Measurements from ENCODE around the gene CIC. TPM values are rescaled to one million over a fixed set of nuclear protein-coding genes. Genes with fewer than 3 reads are reported as not detected.

Gene CIC
- total and polyA plus RNA-seq, 9 of the 15 experiments (the other 6 are each of a cell fraction or from before 2014, with no cell fraction given) = 0.07 to 44.7 (median 8.6) TPM

GRCh38 chr19:42284591-42285341, 15.7 kb downstream of the CIC start (continued):
- TF ChIP-seq NRF1 (conservative IDR thresholded peaks at IDR 0.05 in 1 of 2, IDR thresholded peaks at IDR 0.05 in 1 of 2) (0 out of 4 replicates have a peak, but pooled peaks of 1 of the 2 experiments have one; percentile 8), TFAP4 (CRISPR knock-in tag; IDR thresholded peaks at IDR 0.05; ENCODE audit: borderline replicate concordance) (peak; percentile 36; the same call in 1 of the 2 replicates), TCF15 (CRISPR knock-in tag; IDR thresholded peaks at IDR 0.05) (no peak), ARID2 (IDR thresholded peaks at IDR 0.05) (peak; percentile 7; the same call in 1 of the 2 replicates), NKRF (IDR thresholded peaks at IDR 0.05; ENCODE audit: borderline replicate concordance) (0 out of 2 replicates have a peak, but pooled peaks have one; percentile 67), MAZ (CRISPR knock-in tag; conservative IDR thresholded peaks at IDR 0.05 in 1 of 2, IDR thresholded peaks at IDR 0.05 in 1 of 2) (no peak; a peak in 1 of 4 replicates), DMBX1 (CRISPR knock-in tag; IDR thresholded peaks at IDR 0.05; ENCODE audit: borderline replicate concordance) (no peak), RBM22 (IDR thresholded peaks at IDR 0.05; ENCODE audit: low read depth, low read length, poor library complexity, severe bottlenecking) (peak; percentile 37), ZNF76 (CRISPR knock-in tag; IDR thresholded peaks at IDR 0.05; ENCODE audit: borderline replicate concordance) (0 out of 2 replicates have a peak, but pooled peaks have one; percentile 40), RREB1 (CRISPR knock-in tag; IDR thresholded peaks at IDR 0.05) (0 out of 2 replicates have a peak, but pooled peaks have one; percentile 35), ERF (CRISPR knock-in tag; IDR thresholded peaks at IDR 0.05) (0 out of 2 replicates have a peak, but pooled peaks have one; percentile 21), SMARCA5 (IDR thresholded peaks at IDR 0.05) (peak; percentile 30; the same call in 1 of the 2 replicates), PKNOX1 (IDR thresholded peaks at IDR 0.05) (peak; percentile 72), OTX1 (CRISPR knock-in tag; IDR thresholded peaks at IDR 0.05) (peak; percentile 55; the same call in 1 of the 2 replicates)
